GM12875 (cell line): Measurements from ENCODE around the gene DPH6.

Source experiments
- H3K4me3 ChIP-seq: one replicate; pipeline ENCODE4 v1.5.1; 2011; ENCODE audit warnings: low read depth, low read length, control low read depth
- TF ChIP-seq, protein P1 (sequence below): IDR thresholded peaks from 2 replicates; pipeline ENCODE4 v1.5.1; 2011; ENCODE audit warnings: low read depth, mild to moderate bottlenecking, control low read depth, inconsistent platforms, low read length, moderate library complexity, borderline replicate concordance; ENCODE audit not compliant: insufficient read depth

Gene DPH6

DNA sequence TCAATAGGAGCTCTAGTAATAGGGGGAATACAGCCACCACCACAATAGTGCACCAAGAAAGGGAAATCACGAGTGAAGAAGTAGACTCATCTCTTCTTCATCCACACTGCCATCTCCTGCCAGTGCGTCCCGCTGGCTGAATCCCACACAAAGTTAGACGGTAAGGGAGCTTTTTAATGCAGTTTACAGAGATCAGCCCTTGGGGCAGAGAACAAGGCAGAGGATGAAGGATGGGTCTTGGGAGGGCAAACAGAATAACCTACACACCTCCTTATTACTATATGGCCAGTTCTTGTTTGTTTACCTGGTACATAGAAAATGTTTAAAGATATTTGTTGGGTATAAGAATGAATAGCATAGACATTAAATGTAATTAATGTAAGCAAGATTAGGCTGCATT lies 11.0 kb upstream of the DPH6 start:
- H3K4me3 ChIP-seq, result no peak overlapping the region
- TF ChIP-seq, protein P1, sequence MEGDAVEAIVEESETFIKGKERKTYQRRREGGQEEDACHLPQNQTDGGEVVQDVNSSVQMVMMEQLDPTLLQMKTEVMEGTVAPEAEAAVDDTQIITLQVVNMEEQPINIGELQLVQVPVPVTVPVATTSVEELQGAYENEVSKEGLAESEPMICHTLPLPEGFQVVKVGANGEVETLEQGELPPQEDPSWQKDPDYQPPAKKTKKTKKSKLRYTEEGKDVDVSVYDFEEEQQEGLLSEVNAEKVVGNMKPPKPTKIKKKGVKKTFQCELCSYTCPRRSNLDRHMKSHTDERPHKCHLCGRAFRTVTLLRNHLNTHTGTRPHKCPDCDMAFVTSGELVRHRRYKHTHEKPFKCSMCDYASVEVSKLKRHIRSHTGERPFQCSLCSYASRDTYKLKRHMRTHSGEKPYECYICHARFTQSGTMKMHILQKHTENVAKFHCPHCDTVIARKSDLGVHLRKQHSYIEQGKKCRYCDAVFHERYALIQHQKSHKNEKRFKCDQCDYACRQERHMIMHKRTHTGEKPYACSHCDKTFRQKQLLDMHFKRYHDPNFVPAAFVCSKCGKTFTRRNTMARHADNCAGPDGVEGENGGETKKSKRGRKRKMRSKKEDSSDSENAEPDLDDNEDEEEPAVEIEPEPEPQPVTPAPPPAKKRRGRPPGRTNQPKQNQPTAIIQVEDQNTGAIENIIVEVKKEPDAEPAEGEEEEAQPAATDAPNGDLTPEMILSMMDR, result no peak

DNA sequence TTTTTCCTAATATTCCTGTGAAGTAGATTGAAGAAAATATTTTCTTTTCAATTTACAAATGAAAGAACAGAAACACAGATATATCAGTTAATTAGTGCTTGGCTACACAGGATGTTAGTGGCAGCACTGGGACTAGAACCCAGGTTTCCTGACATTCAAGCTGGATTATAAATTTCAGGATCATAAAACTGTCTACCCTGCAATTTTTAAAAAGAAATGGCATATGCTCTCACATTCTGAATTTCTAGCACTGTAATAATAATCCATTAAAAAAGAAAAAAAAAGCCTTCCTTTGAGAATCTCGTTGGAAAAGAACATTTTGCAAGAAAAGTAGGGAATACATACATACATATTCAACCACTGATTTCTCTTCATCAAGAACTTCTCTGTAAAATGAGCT lies 9.3 kb upstream of the DPH6 start:
- TF ChIP-seq, protein P1, result no peak

DNA sequence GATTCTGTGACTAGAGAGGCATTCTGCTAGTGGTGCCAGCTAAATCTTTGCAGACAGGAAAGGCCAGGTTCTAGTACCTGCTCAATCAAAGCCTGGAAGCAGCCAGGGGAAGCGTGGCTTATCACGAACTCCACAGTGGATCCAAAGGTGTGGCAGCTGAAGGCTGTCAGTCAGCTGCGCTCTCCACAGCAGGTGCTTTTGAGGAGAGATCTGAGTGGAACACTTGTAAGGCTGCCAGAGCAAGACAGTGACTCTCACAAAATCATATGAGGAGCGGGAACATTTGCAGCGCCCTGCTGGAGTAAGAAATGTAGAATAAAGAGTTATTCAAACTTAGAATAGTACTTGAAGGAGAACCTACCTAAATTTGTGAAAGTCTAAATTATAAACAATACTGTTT lies 5.0 kb upstream of the DPH6 start:
- TF ChIP-seq, protein P1, result no peak

More for the DNA sequence above, 9.3 kb upstream of the DPH6 start:
- H3K4me3 ChIP-seq, result no peak overlapping the region

DNA sequence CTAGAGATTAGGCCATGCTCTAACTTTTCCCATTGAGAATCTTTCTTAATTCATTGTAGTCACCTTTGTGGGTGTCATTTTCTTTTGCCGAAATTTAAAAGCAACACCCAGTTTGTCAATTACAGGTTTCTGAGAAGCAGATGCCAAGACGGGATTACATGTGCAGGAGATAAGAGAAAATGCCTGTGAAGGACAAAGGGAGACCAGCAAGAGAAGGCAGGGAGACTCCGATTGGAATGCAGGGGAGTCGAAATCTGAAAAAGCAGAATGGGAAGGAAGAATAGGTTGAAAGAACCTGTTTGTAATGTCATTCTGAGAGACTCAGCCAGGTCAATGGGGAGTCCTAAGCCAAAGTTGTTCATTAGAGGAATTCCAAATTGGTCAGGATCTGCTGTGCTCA lies 3.6 kb upstream of the DPH6 start:
- TF ChIP-seq, protein P1, result no peak
- H3K4me3 ChIP-seq, result no peak overlapping the region

More for the DNA sequence above, 5.0 kb upstream of the DPH6 start:
- H3K4me3 ChIP-seq, result no peak overlapping the region

DNA sequence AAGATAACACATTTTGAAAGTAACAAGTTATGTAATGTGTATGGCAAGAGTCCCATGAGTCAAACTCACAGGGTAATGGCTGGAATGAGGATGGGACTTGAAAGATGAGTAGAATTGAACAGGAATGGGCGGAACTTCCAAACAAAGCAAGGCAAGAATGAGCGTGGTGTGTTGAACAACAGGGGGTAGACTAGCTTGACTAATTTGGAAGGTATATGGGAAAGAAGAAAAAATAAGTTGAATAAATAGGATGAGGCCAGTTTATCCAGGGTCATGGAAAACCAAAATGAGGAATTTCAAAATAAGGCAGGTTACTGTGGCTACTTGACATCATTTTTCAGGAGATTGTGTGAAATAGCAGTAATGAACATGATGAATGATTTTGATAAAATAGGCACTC lies 2.5 kb upstream of the DPH6 start:
- H3K4me3 ChIP-seq, result no peak overlapping the region
- TF ChIP-seq, protein P1, result no peak

DNA sequence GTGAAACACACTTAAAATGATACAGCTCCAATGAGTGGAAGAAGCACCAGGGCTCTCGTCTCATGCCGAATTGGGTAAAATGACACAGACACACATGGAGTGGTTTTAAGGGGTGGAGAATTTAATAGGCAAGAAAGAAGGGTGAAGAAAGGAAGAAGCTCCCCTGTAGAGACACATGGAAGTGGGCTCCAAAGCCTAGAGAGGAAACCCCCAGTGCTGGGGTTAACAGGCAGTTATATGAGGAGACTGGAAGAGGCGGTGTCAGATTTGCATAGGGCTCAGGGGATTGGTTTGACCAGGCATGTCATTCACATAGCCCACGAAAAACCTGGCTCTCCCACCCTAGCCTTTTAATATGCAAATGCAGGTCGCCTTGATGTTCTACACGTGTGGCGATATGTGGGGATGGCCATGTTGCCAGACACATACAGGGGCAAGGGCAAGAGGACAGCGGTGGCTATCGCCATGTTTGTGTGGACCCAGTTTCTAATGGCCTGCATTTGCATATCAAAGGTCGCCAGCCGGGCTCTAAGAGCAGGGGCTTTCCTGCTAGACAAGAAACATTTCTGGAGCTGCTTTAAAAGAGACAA lies 1.9 kb upstream of the DPH6 start:
- TF ChIP-seq, protein P1, result no peak
- H3K4me3 ChIP-seq, result no peak overlapping the region

DNA sequence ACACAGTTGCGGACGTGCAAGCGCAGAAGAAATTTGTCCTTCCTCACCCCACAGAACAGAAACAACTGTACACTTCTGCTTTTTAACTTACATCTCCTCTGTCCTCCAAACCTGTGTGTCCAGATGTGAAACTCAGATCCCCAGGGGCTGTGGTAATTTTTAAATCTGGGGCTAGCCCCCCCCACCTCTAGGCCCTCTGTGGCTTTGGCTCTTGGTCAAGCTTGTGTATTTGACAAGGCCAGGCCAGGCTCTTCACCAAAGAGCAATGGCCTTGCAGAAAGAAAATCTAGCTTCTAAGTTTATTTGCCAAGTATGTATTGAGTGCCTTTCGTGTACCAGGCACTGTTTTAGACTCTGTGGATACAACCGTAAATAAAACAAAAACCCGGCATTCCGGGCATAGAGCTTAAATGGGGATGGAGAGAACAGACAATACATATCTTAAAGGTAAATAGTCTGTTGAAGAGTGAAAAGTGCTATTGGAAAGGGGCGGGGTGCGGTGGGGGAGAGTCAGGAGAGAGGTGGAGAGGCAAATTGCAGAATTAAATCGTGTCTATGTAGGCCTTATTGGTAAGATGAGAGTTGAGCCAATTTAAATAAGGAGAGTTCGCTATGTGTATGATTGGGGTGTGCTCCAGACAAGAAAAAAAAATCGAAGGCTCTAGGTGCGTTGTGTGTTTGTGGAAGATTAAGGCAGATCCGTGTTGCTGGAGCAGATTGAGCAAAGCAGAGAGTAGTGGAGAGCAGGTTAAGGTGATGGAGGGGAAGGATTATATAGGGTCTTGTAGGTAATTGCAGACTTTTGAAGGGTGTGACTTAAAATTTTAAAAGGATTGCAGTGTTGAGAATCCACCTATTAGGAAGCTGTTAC lies 781 bp upstream of the DPH6 start:
- TF ChIP-seq, protein P1, result no peak
- H3K4me3 ChIP-seq, result peak overlapping the region; percentile 82
